ENCODE measurements around the gene CHD5. TPM values are rescaled to one million over a fixed set of nuclear protein-coding genes. Genes with fewer than 3 reads are reported as not detected.

CHD5 gene
- total RNA-seq, 1 experiment from 2014 or later: 62.9 TPM

DNA sequence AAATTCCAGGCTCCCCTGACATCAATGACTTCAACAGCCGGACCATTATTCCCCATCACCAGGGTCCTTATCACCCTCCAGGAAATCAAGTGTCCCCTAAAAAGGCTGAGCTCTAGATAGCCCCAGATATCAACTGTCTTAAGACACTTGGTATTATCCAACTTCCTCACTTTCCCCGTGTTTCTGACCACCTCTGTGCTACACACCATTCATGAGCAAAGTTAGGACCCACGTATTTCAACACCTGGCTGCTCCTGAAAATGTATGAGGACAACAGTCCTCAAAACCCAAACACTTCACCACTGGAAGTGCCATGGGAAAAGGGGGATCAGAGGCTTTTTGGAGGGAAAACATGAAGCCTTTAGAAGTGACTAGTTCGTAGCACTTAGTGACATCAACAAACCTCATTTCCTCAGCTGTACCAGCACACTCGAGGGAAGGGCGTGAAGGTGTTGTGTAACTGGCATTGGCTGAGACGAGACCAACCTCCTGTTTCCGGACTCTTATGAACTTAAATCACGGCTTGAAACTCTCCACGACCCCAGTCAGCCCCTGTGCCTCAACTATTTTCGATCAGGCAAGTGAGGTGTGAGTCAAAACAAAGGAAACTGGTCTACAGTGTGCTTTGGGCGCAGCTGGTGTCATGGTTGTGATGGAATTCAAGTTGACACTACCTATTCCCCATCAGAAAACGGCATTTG is 4.1 kb upstream of the CHD5 start:
- in situ Hi-C loops (cut with HindIII; ENCODE audit: low pct_unique_long_range_greater_than_20kb, low sequenced_read_pairs): no loop called here

DNA sequence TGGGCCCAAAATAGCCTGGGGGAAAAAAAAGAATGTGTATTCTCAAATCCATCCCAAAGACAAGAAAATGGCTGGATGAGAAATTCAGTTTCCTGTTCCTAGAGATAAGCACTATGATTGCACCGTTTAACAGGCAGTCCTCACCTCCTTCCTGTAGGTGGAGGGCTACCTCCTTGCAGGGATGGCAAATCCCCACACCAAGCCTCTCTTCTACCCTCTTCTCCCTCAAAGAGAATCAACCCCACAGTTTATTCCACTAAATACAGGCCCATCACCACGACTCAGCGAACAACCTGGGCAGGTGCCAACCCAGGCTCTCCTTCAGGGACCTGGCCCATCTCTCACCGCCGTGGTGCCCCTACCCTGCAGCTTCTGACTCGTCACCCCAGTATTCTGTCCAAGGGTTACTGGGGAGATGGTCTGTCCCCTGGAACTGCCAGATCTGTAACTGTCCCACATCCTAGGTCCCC is 3.4 kb upstream of the CHD5 start:
- BruUV-seq (replicated peaks): no TSS peak
- Histone ChIP-seq H3K4me3 (ENCODE audit: low read depth in 2 of 2, low read length in 2 of 2) (no peak overlapping the region), H3K27ac (ENCODE audit: low read length) (peak overlapping the region; percentile 79), H3K27me3 (ENCODE audit: control insufficient read depth, insufficient read depth, low read length) (no peaks in the 10 kb centered on the region), H3K9me3 (ENCODE audit: control insufficient read depth, insufficient read depth, low read depth, low read length) (no peaks in the 10 kb centered on the region), H3K36me3 (ENCODE audit: control insufficient read depth, insufficient read depth, low read length) (0 out of 2 replicates have a peak, but pooled peaks cover 2% of the 10 kb centered on the region), H3K4me1 (ENCODE audit: control insufficient read depth, insufficient read depth, low read length) (peaks cover 56% of the 10 kb centered on the region)
- in situ Hi-C loops (cut with HindIII; ENCODE audit: low pct_unique_long_range_greater_than_20kb, low sequenced_read_pairs) (no loop called here), intact Hi-C loops (cut with micrococcal nuclease; ENCODE audit: unreplicated experiment) (loop anchor here (5.0 kb wide), 2 partner anchors 76 to 131 kb away; no protein-coding TSS in a partner anchor)
- ChIA-PET CTCF (interaction anchor here (3.0 kb wide), 1 partner anchor 21 kb away, joined by 20 read pairs; no protein-coding TSS in a partner anchor), POLR2A (interaction anchor here (1.5 kb wide), 1 partner anchor 15 kb away, joined by 5 read pairs; no protein-coding TSS in a partner anchor)
- TF ChIP-seq, protein P1, sequence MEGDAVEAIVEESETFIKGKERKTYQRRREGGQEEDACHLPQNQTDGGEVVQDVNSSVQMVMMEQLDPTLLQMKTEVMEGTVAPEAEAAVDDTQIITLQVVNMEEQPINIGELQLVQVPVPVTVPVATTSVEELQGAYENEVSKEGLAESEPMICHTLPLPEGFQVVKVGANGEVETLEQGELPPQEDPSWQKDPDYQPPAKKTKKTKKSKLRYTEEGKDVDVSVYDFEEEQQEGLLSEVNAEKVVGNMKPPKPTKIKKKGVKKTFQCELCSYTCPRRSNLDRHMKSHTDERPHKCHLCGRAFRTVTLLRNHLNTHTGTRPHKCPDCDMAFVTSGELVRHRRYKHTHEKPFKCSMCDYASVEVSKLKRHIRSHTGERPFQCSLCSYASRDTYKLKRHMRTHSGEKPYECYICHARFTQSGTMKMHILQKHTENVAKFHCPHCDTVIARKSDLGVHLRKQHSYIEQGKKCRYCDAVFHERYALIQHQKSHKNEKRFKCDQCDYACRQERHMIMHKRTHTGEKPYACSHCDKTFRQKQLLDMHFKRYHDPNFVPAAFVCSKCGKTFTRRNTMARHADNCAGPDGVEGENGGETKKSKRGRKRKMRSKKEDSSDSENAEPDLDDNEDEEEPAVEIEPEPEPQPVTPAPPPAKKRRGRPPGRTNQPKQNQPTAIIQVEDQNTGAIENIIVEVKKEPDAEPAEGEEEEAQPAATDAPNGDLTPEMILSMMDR (IDR thresholded peaks at IDR 0.05): peak; percentile 64
- no peak for TF ChIP-seq TCF7L2 (IDR thresholded peaks at IDR 0.05; ENCODE audit: low read depth, low read length)
- peak; percentile 19 for ATAC-seq
- DNase-seq (ENCODE audit: low read depth, low spot score): no peak

More for the DNA sequence above, 4.1 kb upstream of the CHD5 start:
- Histone ChIP-seq H3K27ac (ENCODE audit: low read length) (peak overlapping the region; percentile 79), H3K4me1 (ENCODE audit: control insufficient read depth, insufficient read depth, low read length) (peaks cover 53% of the 10 kb centered on the region), H3K36me3 (ENCODE audit: control insufficient read depth, insufficient read depth, low read length) (0 out of 2 replicates have a peak, but pooled peaks cover 2% of the 10 kb centered on the region), H3K4me3 (ENCODE audit: low read depth in 2 of 2, low read length in 2 of 2) (no peak overlapping the region), H3K27me3 (ENCODE audit: control insufficient read depth, insufficient read depth, low read length) (no peaks in the 10 kb centered on the region), H3K9me3 (ENCODE audit: control insufficient read depth, insufficient read depth, low read depth, low read length) (no peaks in the 10 kb centered on the region)
- TF ChIP-seq POLR2AphosphoS5 (IDR thresholded peaks at IDR 0.05; ENCODE audit: low read depth, low read length) (peak; percentile 62), REST (IDR thresholded peaks at IDR 0.05; ENCODE audit: insufficient read depth in 1 of 2, low read depth in 2 of 2, low read length in 1 of 2) (no peak), SIN3A (IDR thresholded peaks at IDR 0.05; ENCODE audit: borderline replicate concordance, insufficient read depth, low read depth, low read length) (no peak), TCF7L2 (IDR thresholded peaks at IDR 0.05; ENCODE audit: low read depth, low read length) (no peak)
- TF ChIP-seq, protein P1 (IDR thresholded peaks at IDR 0.05): no peak
- BruUV-seq (replicated peaks): no TSS peak
- no peak for ATAC-seq
- no peak for DNase-seq (ENCODE audit: low read depth, low spot score)
- POLR2A ChIA-PET: no interaction called here
- intact Hi-C loops (cut with micrococcal nuclease; ENCODE audit: unreplicated experiment): loop anchor here (5.0 kb wide), 2 partner anchors 77 to 132 kb away; no protein-coding TSS in a partner anchor
- CTCF ChIA-PET: interaction anchor here (0.6 kb wide), 1 partner anchor 9 kb away, joined by 13 read pairs; no protein-coding TSS in a partner anchor
